GM12872 (cell line): ENCODE data around the gene SRBD1.
A peak's percentile ranks its signal among the peaks of the same experiment; 100 is the strongest.

Source experiments
- TF ChIP-seq, protein P1 (sequence below): IDR thresholded peaks from 3 replicates; pipeline ENCODE4 v1.5.1; 2011; ENCODE audit warnings: low read depth, mild to moderate bottlenecking, low read length, moderate library complexity; ENCODE audit not compliant: insufficient read depth

Gene SRBD1

DNA sequence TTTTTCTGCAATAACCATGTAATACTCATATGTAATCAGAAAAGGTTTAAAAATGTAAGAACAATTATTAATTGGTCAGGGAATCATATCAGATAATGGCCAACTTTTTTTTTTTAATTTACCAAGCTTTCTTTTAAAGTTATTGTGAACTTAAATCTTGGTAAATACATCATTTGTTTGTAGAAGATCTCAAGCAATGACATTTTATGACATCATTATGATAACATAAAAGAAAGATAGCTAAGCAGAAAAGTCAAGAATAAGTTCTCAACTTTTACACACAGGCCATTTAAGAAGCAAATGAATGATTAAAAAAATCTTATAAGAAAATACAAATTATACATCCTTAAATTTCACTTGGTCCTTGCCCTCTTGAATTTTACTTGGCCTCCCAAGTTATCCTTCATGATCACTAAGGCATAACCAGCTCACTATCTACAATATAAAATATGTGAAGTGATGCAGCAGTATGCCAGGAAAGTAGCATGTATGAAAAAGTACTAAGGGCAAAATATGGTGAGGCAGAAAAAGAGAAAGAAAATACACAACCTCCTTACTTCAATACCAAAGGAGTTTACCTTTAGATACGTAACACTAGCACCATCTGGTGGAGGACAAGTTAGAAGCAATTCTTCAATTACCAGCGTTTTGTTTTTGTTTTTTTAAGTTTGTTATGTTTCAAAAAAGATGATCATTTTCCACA lies 116.6 kb downstream of the SRBD1 start:
- TF ChIP-seq, protein P1, sequence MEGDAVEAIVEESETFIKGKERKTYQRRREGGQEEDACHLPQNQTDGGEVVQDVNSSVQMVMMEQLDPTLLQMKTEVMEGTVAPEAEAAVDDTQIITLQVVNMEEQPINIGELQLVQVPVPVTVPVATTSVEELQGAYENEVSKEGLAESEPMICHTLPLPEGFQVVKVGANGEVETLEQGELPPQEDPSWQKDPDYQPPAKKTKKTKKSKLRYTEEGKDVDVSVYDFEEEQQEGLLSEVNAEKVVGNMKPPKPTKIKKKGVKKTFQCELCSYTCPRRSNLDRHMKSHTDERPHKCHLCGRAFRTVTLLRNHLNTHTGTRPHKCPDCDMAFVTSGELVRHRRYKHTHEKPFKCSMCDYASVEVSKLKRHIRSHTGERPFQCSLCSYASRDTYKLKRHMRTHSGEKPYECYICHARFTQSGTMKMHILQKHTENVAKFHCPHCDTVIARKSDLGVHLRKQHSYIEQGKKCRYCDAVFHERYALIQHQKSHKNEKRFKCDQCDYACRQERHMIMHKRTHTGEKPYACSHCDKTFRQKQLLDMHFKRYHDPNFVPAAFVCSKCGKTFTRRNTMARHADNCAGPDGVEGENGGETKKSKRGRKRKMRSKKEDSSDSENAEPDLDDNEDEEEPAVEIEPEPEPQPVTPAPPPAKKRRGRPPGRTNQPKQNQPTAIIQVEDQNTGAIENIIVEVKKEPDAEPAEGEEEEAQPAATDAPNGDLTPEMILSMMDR: peak; percentile 70

DNA sequence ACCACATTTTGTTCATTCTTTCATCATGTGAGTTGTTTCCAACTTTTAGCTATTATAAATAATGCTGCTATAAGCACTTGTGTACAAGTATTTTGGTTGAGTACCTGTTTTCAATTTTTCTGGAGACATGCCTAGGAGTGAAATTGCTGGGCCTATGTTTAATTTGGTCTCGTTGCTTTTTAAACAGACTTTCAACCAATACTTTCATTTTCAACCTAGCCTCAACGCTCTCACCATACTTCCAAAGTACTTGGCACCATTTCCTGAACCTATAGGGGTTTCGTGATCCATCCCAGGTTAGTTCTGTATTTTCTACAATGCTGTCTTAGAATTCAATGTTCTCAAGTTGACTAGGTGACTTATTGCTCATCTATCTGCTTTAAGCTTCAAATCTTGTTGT lies 126.1 kb downstream of the SRBD1 start:
- TF ChIP-seq, protein P1: no peak

DNA sequence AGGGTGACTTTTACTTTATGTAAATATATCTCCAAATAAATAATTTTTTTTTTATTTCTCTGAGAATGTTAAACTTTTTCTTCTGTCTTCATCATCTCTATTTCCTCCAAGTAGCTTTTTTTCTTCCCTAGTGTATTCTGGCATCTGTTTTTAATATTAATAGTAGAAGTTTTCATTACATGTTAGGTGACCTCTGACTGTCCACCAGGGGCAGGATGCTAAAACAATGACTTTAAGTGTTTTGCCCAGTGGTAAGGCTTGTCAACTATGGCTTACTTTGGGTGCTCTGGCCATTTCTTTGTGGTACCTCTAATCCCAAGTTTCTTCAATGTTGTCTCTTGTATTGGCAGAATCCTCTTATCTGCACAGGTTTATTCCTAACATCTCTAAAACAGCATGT lies 127.1 kb downstream of the SRBD1 start:
- TF ChIP-seq, protein P1: 0 out of 3 replicates have a peak, but pooled peaks have one; percentile 23

DNA sequence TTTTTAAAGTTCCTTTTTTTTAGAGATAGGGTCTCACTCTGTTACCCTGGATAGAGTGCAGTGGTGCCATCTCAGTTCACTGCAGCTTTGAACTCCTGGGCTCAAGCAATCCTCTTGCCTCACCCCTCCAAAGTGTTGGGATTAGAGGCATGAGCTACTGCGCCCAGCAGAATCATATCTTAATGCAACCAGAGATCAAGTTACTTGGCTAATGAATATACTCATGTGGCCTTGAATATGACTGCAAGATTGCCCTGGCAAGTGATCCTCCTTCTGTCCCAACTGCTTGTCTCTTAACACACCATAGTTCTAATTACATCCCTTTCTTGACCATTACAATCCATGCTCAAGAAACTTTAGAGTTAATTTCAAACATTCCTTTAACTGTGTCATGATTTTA lies 133.5 kb downstream of the SRBD1 start:
- TF ChIP-seq, protein P1: no peak

DNA sequence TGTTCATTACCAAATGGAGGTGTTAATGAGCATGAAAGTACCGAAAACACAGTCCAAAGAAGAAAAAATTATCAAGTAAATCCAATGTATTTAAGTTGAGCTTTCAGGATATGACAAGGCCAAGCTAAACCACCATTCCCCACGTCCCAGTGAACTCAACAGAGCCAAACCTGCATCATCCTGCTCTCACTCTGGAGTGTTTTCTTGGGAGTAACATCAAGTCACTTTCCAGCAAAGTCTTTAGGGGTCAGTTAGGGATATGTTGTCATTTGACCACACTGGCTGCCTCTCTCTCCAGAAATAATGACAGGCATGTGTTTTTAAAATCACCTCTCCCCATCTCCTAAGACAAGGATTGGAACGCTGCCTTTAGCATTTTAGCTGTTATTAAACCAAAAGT lies 140.5 kb downstream of the SRBD1 start:
- TF ChIP-seq, protein P1: no peak

DNA sequence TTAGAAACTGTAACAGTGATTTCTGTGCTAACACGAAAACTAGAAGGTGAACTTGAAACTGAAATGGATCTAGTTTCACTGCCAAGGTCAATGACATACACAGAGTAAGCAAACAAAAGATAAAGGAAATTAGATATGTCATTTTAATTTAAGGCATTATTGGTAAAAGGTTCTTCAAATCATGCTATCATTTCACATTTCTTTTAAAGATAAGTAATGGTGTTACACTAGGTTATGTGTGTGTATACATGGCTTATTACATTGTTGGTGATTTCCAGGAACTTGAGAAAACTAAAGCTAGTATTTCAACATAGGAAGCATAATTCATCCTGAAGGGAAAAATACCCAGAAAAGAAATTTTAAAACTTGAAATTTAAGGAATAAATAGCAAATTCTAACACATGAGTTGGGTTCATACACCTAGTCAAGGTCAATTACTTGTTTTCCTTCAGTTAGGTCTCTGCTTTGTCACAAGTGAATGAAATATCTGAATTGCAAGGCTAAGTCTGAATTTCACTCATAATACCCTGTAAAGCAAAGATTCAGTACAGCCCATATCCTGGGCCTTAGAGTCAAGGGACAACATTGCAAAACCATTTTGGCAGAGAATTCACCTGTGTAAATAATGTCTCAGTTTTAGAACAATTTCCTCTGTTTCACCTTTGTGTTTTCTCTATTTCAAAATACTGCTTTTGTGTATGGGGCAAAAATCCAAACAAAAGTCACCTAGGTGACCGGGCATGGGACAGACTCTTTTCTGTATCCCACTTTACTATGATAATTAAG lies 141.6 kb downstream of the SRBD1 start:
- TF ChIP-seq, protein P1: no peak

DNA sequence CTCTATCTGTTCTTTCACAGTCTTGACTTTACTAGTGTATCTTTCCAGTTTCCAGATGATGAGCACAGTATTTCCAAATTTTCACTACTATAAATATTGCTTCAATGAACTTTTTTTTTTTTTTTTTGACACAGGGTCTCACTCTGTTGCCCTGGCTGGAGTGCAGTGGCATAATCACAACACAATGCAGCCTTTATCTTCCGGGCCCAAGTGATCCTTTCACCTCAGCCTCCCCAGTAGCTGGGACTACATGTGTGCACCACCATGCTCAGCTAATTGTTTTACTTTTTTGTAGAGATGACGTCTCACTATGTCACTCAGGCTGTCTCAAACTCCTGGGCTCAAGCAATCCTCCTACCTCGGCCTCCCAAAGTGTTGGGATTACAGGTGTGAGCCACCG lies 142.8 kb downstream of the SRBD1 start:
- TF ChIP-seq, protein P1: no peak
